ENCODE data around the gene TMEM18.

DNA sequence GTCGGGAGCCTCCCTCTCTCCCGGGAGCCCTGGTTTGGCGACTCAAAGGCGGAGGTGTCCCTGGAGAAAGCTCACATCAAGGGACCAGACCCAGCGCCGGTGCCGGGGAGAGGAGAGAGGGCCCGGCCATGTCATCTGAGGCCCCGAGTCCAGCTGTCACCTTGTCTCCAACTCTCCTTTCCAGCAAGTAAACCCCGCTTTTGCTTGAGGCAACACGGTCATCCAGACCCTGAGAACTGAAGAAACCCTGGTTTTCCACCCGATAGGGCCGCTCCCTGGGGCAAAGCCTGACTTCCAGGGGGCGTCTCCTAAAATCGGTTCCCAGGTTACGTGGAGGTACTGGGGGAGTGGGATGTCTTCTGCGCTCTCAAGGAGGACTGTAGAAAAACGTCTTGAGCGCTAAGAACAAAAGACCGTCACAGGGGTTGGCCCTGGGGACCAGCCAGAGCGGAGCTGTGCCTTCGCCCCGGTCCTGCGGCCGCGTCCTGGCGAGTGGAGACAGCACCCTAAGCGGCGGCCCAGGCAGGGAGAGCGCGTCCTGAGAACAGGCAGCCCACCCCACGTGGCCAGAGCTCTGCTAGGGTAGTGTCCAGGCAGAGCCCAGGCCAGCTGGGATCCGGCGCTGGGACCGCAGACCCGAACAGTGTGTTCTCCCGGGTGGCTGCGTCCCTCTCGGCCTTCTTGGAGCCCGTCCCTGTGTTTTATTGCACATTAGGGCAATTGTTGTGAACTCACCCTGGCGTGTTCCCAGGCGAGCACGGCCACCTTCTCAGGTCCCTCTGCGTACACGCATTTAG lies 55.7 kb downstream of the TMEM18 start:
- TF ChIP-seq, protein P1, sequence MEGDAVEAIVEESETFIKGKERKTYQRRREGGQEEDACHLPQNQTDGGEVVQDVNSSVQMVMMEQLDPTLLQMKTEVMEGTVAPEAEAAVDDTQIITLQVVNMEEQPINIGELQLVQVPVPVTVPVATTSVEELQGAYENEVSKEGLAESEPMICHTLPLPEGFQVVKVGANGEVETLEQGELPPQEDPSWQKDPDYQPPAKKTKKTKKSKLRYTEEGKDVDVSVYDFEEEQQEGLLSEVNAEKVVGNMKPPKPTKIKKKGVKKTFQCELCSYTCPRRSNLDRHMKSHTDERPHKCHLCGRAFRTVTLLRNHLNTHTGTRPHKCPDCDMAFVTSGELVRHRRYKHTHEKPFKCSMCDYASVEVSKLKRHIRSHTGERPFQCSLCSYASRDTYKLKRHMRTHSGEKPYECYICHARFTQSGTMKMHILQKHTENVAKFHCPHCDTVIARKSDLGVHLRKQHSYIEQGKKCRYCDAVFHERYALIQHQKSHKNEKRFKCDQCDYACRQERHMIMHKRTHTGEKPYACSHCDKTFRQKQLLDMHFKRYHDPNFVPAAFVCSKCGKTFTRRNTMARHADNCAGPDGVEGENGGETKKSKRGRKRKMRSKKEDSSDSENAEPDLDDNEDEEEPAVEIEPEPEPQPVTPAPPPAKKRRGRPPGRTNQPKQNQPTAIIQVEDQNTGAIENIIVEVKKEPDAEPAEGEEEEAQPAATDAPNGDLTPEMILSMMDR (IDR thresholded peaks at IDR 0.05) = no peak
- no peak for TF ChIP-seq POLR2A (IDR thresholded peaks at IDR 0.05)
